ENCODE results near the gene FECH.

- TF ChIP-seq BHLHE40 (IDR thresholded peaks at IDR 0.05; ENCODE audit: borderline replicate concordance) = no peak
- TF ChIP-seq FOXA1 (IDR thresholded peaks at IDR 0.05) = no peak
Measured at GRCh38 chr18:57570162-57570561, 16.3 kb downstream of the FECH start.
